SK-N-SH treated with all-trans-retinoic acid at 6 μM for 48 hours (cell line): Measurements from ENCODE around the gene CENPK.
"Not testable (repeated sequence)": the region's sequence is repeated elsewhere in the genome, so short reads cannot be mapped to it uniquely, and the experiment has no call there.

Experiments
- ATAC-seq: fragments of 200-7000 bp; cut with Tn5 transposase; 3 replicates; pipeline ENCODE4 v1.9.1; 2020; ENCODE audit warnings: mild to moderate bottlenecking, moderate library complexity
- ARNTL ChIP-seq: fragments of 450-650 bp; formaldehyde crosslinking; IDR thresholded peaks from 2 replicates; pipeline ENCODE4 v1.5.0; 2020; ENCODE audit warnings: low read depth, mild to moderate bottlenecking, moderate library complexity, borderline replicate concordance
- BACH2 ChIP-seq: fragments of 250-450 bp; sonication (Bioruptor Pico); IDR thresholded peaks from 2 replicates; pipeline ENCODE4 v1.9.0; 2021; ENCODE audit warnings: mild to moderate bottlenecking, borderline replicate concordance
- CSDC2 ChIP-seq: fragments of 250-450 bp; sonication (Bioruptor Pico); IDR thresholded peaks from 2 replicates; pipeline ENCODE4 v1.5.0; 2020; ENCODE audit warnings: mild to moderate bottlenecking, moderate library complexity
- CSRNP3 ChIP-seq: fragments of 250-450 bp; sonication (Bioruptor Pico); IDR thresholded peaks from 2 replicates; pipeline ENCODE4 v1.5.1; 2021; ENCODE audit warnings: mild to moderate bottlenecking, moderate library complexity
- ESRRG ChIP-seq: fragments of 250-450 bp; sonication (Bioruptor Pico); IDR thresholded peaks from 2 replicates; pipeline ENCODE4 v1.6.1; 2021; ENCODE audit warnings: mild to moderate bottlenecking
- GLIS3 ChIP-seq: fragments of 250-450 bp; sonication (Bioruptor Pico); IDR thresholded peaks from 2 replicates; pipeline ENCODE4 v1.5.0; 2020; ENCODE audit warnings: mild to moderate bottlenecking, moderate library complexity
- ISL1 ChIP-seq: fragments of 250-450 bp; sonication (Bioruptor Pico); IDR thresholded peaks from 2 replicates; pipeline ENCODE4 v2.1.2; 2022; ENCODE audit warnings: mild to moderate bottlenecking, moderate library complexity
- PATZ1 ChIP-seq: fragments of 250-450 bp; sonication (Bioruptor Pico); IDR thresholded peaks from 2 replicates; pipeline ENCODE4 v1.8.0; 2020; ENCODE audit warnings: mild to moderate bottlenecking, moderate library complexity, borderline replicate concordance
- PPARA ChIP-seq: fragments of 250-450 bp; sonication (Bioruptor Pico); IDR thresholded peaks from 2 replicates; pipeline ENCODE4 v1.5.0; 2020; ENCODE audit warnings: mild to moderate bottlenecking, borderline replicate concordance
- RARB ChIP-seq: fragments of 250-450 bp; sonication (Bioruptor Pico); IDR thresholded peaks from 2 replicates; pipeline ENCODE4 v1.8.0; 2021; ENCODE audit warnings: mild to moderate bottlenecking, moderate library complexity
- TCF4 ChIP-seq: fragments of 250-450 bp; sonication (Bioruptor Pico); IDR thresholded peaks from 2 replicates; pipeline ENCODE4 v1.8.0; 2021; ENCODE audit warnings: mild to moderate bottlenecking, moderate library complexity, borderline replicate concordance
- TOX ChIP-seq: fragments of 250-450 bp; sonication (Bioruptor Pico); IDR thresholded peaks from 2 replicates; pipeline ENCODE4 v1.8.0; 2021; ENCODE audit warnings: mild to moderate bottlenecking, moderate library complexity, borderline replicate concordance
- ZFP3 ChIP-seq: fragments of 250-450 bp; sonication (Bioruptor Pico); IDR thresholded peaks from 2 replicates; pipeline ENCODE4 v1.5.0; 2020; ENCODE audit warnings: mild to moderate bottlenecking, moderate library complexity
- ZFP30 ChIP-seq: fragments of 450-650 bp; formaldehyde crosslinking; IDR thresholded peaks from 2 replicates; pipeline ENCODE4 v1.5.0; 2022; ENCODE audit warnings: mild to moderate bottlenecking, moderate library complexity
- ZNF8 ChIP-seq: fragments of 450-650 bp; formaldehyde crosslinking; IDR thresholded peaks from 2 replicates; pipeline ENCODE4 v1.5.0; 2020; ENCODE audit warnings: mild to moderate bottlenecking, moderate library complexity
- TF ChIP-seq, protein P1 (sequence below): fragments of 250-450 bp; sonication (Bioruptor Pico); IDR thresholded peaks from 2 replicates; pipeline ENCODE4 v1.5.0; 2020; ENCODE audit warnings: mild to moderate bottlenecking, moderate library complexity
- TF ChIP-seq, protein P2 (sequence below): fragments of 250-450 bp; sonication (Bioruptor Pico); IDR thresholded peaks from 2 replicates; pipeline ENCODE4 v1.8.0; 2021; ENCODE audit warnings: low read depth, mild to moderate bottlenecking, moderate library complexity, borderline replicate concordance
- TF ChIP-seq, protein P3 (sequence below): fragments of 250-450 bp; sonication (Bioruptor Pico); IDR thresholded peaks from 2 replicates; pipeline ENCODE4 v1.5.1; 2020; ENCODE audit warnings: low read depth, mild to moderate bottlenecking, moderate library complexity

CENPK gene

GRCh38 chr5:65506961-65507360 is 56.0 kb downstream of the CENPK start:
- TF ChIP-seq ZFP30 (CRISPR knock-in tag) = no peak
- TF ChIP-seq, protein P1, sequence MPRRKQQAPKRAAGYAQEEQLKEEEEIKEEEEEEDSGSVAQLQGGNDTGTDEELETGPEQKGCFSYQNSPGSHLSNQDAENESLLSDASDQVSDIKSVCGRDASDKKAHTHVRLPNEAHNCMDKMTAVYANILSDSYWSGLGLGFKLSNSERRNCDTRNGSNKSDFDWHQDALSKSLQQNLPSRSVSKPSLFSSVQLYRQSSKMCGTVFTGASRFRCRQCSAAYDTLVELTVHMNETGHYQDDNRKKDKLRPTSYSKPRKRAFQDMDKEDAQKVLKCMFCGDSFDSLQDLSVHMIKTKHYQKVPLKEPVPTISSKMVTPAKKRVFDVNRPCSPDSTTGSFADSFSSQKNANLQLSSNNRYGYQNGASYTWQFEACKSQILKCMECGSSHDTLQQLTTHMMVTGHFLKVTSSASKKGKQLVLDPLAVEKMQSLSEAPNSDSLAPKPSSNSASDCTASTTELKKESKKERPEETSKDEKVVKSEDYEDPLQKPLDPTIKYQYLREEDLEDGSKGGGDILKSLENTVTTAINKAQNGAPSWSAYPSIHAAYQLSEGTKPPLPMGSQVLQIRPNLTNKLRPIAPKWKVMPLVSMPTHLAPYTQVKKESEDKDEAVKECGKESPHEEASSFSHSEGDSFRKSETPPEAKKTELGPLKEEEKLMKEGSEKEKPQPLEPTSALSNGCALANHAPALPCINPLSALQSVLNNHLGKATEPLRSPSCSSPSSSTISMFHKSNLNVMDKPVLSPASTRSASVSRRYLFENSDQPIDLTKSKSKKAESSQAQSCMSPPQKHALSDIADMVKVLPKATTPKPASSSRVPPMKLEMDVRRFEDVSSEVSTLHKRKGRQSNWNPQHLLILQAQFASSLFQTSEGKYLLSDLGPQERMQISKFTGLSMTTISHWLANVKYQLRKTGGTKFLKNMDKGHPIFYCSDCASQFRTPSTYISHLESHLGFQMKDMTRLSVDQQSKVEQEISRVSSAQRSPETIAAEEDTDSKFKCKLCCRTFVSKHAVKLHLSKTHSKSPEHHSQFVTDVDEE (CRISPR knock-in tag) = no peak
- peak; percentile 88 for TF ChIP-seq TCF4 (CRISPR knock-in tag)
- TF ChIP-seq GLIS3 (CRISPR knock-in tag) = no peak
- TF ChIP-seq CSRNP3 (CRISPR knock-in tag) = no peak
- no peak for TF ChIP-seq ZNF8 (CRISPR knock-in tag)
- TF ChIP-seq ARNTL = no peak
- no peak; the same call in 1 of the 2 replicates for TF ChIP-seq ISL1 (CRISPR knock-in tag)
- ATAC-seq = peak; percentile 97

- no peak for TF ChIP-seq PPARA (CRISPR knock-in tag)
- TF ChIP-seq, protein P2, sequence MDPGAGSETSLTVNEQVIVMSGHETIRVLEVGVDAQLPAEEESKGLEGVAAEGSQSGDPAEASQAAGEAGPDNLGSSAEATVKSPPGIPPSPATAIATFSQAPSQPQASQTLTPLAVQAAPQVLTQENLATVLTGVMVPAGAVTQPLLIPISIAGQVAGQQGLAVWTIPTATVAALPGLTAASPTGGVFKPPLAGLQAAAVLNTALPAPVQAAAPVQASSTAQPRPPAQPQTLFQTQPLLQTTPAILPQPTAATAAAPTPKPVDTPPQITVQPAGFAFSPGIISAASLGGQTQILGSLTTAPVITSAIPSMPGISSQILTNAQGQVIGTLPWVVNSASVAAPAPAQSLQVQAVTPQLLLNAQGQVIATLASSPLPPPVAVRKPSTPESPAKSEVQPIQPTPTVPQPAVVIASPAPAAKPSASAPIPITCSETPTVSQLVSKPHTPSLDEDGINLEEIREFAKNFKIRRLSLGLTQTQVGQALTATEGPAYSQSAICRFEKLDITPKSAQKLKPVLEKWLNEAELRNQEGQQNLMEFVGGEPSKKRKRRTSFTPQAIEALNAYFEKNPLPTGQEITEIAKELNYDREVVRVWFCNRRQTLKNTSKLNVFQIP (CRISPR knock-in tag) = no peak
- TF ChIP-seq GLIS3 (CRISPR knock-in tag) = no peak
- TF ChIP-seq BACH2 (CRISPR knock-in tag) = no peak
- TF ChIP-seq CSRNP3 (CRISPR knock-in tag) = no peak
- TF ChIP-seq, protein P3, sequence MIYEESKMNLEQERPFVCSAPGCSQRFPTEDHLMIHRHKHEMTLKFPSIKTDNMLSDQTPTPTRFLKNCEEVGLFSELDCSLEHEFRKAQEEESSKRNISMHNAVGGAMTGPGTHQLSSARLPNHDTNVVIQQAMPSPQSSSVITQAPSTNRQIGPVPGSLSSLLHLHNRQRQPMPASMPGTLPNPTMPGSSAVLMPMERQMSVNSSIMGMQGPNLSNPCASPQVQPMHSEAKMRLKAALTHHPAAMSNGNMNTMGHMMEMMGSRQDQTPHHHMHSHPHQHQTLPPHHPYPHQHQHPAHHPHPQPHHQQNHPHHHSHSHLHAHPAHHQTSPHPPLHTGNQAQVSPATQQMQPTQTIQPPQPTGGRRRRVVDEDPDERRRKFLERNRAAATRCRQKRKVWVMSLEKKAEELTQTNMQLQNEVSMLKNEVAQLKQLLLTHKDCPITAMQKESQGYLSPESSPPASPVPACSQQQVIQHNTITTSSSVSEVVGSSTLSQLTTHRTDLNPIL (CRISPR knock-in tag) = no peak
- ATAC-seq = no peak
Observed at GRCh38 chr5:65489119-65489518, 73.8 kb downstream of the CENPK start.

DNA sequence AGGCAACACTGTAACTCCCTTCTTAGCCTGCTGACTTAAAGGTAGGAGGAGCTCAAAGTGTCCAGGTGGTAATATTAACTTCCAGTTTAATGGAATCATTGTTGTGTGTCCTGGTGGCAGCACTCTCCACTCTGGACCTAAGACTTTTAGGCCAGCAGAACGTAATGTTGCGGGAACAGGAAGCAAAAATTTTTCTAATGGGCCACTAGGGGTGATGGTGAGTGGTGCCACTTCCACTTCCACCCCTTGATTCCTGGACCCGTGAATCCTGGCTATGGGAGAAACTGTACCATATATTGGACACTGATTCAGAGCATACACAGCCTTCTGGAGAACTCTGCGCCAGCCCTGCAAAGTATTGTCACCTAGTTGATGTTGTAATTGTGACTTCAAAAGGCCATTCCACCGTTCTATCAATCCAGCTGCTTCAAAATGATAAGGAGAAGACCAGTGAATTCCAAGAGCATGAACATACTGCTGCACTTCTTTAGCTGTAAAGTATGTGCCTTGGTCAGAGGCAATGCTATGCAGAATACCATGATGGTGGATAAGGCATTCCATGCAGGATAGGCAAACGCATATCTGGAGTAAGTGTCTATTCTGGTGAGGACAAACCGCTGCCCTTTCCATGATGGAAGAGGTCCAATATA is 74.8 kb downstream of the CENPK start:
- not testable (repeated sequence) for ATAC-seq

DNA sequence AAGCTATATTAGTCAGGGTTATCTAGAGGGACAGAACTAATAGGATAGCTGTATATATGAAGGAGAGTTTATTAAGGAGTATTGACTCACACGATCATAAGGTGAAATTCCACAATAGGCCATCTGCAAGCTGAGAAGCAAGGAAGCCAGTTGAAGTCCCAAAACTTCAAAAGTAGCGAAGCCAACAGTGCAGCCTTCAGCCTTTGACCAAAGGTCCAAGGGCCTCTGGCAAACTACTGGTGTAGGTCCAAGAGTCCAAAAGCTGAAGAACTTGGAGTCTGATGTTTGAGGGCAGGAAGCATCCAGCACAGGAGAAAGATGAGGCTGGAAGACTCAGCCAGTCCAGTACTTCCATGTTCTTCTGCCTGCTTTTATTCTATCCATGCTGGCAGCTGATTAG is 76.2 kb downstream of the CENPK start:
- ATAC-seq = not testable (repeated sequence)

- no peak for ATAC-seq
- TF ChIP-seq RARB (CRISPR knock-in tag) (no peak), ESRRG (CRISPR knock-in tag) (no peak), TOX (CRISPR knock-in tag) (no peak), PATZ1 (CRISPR knock-in tag) (no peak), PPARA (CRISPR knock-in tag) (no peak), ZFP3 (no peak), CSDC2 (CRISPR knock-in tag) (no peak), ZNF8 (CRISPR knock-in tag) (no peak), CSRNP3 (CRISPR knock-in tag) (no peak)
Observed at GRCh38 chr5:65485405-65485804, 77.6 kb downstream of the CENPK start.
